Hematopoietic multipotent progenitor cell (in vitro differentiated cells): ENCODE measurements around the gene IL17A. TPM values are rescaled to one million over a fixed set of nuclear protein-coding genes. Genes with fewer than 3 reads are reported as not detected.
"Not testable (repeated sequence)": the region's sequence is repeated elsewhere in the genome, so short reads cannot be mapped to it uniquely, and the experiment has no call there.

Experiments used
- DNase-seq, 3 donors: peaks; one replicate each; pipeline ENCODE4 v3.0.0-alpha.2; 2011 to 2015; ENCODE audit warnings: low read depth in 2 of 3, low spot score in 2 of 3
- total RNA-seq: library from RNA; depleted of rRNA; stranded (reverse); fragments of >200 nt; gene quantifications from one replicate; pipeline ENCODE4 v1.2.3, GENCODE V29; 2012

Gene IL17A
- total RNA-seq, 1 donor = under 0.01 TPM

DNA sequence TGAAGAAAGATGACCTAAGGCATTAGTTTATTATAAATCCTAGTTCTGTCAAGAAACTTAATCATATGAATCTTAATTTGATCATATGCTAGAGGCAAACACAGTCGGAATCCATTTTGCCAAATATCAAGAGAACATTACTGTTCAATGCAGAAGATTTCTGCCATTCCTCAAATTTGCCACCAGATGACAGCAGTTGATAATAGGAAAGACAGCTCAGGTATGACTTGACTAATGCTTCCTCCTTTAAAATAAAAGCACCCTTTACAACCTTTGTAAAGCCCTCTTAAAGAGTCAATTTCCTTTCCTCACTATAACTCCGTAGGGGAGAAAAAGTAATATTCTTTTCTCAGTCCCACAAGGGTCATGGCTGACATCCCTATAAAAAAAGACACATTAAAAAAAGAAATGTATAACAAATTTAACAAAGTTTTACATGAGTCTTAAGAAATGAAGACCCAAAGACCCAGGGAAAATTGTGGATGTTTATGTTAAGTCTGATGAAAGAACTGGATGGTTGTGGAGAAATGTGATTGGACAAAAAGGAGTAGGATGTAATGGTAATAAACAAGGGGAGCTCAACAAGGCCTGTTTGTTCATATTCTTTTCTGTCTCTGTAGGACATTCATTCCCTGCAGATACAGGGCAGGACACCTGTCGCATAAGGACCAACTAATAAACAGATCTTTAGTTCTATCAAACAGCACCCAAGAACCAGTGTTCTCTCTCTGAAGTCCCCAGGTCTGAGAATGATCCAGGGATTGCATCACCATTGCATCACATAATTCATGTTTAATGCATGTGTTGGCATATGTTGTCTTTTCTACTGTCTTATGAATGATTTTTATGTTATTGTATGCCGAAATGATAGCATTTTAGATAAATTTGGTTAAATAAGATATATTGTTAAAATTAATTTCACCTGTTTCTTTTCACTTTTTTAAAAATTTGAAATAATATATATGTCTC is 23.0 kb upstream of the IL17A start:
- DNase-seq = peak in 2 of 3 donors; percentile 48 to 78

DNA sequence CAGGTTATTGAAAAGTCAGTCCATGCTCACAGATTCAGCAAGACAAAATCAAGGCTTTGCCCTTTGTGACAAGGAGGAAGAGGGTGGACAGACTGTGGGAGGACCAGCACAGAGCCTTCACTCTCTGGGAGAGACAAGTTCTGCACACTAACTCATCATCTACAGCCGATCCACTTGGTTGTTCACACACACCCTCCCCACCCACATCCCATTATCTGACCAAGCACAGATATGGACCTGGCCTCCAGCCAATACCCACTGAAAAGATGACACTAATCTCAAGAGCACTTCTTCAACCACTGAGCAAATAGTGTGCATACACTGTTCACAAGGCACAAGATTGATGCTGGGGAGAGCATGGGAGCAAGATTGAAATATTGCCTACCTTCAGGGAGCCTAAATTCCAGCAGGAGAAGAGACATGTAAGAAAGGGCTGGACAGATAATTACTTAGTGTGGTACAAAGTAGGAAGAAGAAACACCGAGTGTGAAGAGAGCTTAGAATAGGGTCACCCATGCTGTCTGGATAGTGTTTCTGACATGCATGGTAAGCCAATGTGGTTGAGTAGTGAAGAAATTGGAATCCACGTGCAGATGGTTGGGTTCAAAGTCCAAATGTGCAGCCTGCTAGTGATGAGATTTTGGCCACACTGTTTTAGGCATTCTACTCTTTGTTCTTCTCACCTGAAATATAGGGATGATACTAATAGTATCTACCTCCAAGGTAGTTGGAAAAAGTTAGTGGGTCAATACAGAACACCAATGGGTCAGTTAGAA is 21.7 kb upstream of the IL17A start:
- peak in 1 of 3 donors; percentile 18 for DNase-seq

DNA sequence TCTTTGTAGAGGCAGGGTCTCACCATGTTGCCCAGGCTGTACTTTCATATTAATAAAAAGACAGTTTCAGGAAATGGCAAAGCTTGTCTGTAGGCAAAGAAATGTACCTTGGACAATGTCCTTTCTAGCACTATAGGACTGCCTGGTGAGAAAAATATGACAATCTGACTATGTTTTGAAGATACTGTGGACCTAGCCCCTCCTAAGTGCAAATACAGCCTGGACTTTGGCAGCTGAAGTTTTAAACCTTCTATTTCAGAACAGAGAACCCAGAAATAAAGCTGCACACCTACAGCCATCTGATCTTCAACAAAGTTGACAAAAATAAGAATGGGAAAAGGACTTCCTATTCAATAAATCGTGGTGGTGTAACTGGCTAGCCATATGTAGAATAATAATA is 18.9 kb upstream of the IL17A start:
- DNase-seq = no peak

DNA sequence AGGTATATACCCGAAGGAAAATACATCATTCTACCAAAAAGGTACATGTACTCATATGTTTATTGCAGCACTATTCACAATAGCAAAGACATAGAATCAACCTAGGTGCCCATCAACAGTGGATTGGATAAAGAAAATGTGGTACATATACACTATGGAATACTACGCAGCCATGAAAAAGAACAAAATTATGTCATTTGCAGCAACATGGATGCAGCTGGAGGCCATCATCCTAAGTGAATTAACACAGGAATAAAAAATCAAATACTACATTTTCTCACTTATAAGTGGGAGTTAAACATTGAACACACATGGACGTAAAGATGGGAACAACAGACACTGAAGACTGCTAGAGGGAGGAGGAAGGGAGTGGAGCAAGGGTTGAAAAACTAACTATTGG is 17.8 kb upstream of the IL17A start:
- not testable (repeated sequence) for DNase-seq

DNA sequence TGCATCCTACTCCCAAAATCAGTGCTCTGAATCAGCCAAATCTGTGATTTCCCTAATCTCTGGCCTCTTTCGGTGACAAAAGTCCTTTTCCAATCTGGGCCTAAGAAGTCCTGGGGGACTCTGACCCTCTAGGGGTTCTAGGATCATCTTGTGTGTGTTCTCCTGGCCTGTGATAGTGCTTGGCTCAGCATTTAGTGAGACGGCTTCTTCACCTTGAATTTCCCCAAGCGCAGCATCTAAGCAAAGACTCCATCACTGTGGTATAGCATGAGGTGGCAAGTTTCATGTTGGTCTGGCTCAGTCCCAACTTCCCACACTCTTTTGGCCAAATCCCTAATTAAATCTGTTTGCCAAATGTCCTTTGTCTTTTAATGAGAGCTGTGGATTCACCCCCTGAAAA is 12.1 kb upstream of the IL17A start:
- no peak for DNase-seq

DNA sequence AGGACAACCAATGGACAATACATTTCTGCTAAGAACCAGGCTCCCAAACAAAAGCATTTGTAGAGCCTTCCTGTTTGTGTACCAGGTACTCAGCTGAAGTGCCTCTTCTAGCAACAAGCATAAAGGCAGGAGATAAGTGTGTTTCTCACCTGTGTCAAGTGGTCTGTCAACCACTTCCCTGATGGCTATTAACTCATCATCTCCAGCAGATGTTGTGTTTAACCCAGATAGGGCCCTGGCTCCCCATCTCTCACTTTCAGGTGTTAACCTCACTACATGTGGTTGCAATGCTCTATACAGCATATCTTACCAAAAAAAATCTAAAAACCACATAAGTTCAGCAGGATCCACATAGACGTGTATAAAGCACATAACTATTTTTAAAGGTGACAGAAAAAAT is 9.6 kb upstream of the IL17A start:
- DNase-seq = no peak

DNA sequence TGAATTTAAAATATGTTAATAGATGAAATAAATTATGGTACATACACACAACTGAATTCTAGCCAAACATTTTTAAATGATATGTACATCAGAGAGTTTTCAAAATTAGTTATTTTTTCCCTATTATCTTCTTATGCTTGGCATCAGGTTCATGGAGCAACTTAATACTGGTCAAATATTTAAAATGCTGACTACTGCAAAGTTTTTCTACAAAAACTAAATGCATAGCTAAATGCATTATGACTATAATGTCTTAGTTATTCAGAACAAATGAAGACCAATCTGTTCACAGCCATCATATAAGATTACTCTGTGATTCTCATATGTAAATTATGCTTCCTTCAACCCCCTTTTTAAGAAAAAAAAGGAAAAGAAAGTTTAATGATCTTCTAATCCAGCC is 8.2 kb upstream of the IL17A start:
- DNase-seq = no peak

DNA sequence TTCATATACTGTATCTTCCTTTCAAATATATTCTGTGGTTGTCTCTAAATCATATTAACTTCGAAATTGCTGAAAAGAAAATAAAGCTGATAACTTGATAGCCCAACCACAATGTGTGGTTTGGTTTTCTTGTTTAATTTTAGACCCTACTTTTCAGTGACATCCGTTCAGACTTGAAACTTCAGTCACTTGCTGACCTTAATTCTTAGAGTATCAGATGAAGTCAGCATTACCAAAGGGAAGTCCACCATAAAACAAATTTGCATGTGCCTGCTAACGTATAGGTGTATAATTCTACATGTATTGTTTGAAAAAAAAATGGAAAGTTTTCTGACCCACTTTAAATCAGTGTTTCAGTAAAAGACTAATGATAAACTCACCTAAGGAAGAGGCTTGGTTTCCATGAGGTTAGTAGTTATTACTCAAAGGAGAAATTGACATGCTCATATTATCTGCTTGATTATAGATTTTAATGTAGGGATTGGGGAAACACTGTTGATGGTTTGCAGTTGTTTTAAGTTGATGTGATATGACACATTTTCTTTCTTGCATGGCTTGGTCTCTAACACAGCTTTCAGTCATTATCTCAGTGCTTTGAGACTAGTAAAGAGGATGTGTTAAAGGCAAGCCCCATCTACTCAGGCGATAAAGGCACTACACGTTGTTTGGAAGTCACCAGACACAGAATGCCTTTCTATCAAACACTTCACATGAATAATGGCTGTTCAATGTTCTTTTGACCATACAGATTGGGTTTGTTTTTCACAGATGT is 5.2 kb upstream of the IL17A start:
- peak in 1 of 3 donors; percentile 38 for DNase-seq

DNA sequence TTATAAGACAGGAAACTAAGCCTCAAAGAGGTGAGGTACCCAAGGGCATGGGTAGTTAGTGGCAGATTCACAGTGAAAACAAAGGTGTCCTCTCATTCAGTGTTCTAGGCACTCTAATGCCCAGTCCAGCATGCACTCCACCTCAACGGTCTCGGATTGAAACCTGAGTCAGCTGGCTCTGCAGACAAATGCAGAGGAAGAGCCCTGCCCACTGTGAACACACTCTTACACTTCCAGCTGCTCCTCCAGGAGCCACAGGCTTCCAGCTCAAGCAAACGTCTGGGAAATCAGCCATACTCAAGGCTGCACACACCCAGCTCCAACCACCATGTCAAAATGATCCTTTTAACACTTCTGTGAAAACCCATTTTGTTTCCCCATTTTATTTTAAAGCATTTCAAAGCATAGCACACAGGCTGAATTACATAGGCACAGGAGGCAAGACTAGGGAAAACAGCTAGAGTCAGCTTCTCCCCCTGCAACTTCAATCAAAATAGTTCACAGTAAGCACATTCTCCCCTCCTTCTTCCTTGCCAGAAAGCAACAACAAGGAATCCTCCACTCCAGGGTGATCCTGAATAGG is 3.0 kb upstream of the IL17A start:
- DNase-seq = no peak

DNA sequence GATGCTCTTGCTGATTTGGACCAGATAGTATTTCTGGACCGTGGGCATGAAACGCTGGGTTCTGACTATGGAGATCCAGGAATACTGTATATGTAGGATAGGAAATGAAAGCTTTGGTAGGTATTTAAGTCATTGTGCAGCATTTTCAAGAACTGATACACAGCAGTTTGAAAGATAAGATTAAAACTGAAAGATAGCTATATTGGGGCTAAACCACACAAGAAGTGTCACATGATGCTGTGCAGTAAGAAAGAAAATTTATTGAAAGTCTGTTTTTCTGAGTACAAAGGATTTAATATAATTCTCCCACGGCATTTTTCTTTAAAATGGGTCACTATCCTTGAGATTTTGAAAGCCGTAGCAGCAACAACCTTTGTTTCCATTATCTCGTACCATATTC is 305 bp downstream of the IL17A start:
- DNase-seq = no peak

DNA sequence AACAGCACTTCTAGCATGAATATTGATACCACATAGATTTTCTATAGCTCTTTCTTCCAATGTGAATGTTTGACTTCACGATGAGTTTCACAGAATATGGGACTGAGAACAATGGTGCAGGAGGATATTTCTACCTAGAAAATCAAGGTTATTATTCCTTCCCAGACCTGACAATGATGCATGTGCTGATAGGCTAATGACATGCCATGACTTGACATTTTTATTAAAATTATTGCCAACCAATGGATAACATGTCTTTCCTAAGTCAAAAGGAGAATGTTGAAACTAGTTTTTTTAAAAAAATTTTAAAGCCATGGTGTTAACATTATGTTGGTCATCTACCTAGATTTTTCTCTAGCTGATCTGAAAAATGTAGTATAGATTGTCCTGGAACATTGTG is 923 bp downstream of the IL17A start:
- no peak for DNase-seq

DNA sequence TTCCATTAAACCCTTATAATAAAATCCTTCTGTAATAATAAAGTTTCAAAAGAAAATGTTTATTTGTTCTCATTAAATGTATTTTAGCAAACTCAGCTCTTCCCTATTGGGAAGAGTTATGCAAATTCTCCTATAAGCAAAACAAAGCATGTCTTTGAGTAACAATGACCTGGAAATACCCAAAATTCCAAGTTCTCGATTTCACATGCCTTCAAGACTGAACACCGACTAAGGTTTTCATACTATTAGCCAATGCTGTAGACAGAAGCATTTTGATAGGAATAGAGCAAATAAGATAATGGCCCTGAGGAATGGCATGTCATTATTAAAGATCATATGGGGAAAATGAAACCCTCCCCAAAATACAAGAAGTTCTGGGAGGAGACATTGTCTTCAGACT is 3.8 kb downstream of the IL17A start:
- DNase-seq = no peak

DNA sequence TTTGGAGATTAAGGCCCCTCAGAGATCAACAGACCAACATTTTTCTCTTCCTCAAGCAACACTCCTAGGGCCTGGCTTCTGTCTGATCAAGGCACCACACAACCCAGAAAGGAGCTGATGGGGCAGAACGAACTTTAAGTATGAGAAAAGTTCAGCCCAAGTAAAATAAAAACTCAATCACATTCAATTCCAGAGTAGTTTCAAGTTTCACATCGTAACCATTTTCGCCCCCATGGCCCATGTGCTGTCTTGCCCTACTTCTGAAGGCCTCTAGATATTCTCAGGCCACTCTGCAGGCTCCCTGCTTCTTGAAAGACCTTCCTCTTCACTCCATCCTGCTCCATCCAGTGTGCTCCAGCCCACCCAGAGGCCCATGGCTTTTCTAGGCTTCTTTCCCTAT is 4.2 kb downstream of the IL17A start:
- DNase-seq = no peak

DNA sequence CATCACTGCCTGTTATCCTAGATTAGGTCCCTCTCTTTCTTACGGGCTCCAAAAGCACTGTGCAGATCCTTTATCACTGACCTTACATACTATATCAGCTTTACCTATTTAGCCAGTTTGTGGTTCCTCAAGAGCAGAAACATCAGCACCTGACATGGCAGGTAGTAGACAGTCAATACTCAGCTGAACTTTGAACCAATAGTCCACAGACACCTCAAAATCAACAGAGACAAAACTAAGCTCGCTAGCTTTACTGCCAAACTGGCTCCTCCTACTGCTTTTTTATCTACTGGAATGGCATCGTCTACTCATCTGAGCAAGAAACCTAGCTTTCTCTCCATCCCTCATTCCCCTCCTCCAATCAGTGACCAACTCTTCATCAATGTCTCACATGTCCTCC is 5.6 kb downstream of the IL17A start:
- DNase-seq = no peak

DNA sequence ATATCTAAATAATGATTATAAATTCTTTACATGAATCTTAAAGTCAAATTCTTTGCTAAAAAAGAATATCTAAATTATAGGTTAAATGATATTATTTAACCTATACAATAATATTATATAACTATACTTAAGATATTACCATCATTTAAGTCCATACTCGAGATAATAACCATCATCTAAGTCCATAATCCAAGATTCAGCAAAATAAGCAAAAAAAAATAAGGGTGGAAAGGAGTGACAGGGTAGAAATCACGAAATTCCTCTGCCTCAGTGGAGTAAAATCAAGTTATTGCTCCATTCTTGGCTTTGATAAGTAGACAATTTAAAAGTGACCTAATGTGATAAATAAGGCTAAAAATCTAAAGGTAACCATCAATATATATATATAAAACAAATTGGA is 9.7 kb downstream of the IL17A start:
- DNase-seq = no peak

DNA sequence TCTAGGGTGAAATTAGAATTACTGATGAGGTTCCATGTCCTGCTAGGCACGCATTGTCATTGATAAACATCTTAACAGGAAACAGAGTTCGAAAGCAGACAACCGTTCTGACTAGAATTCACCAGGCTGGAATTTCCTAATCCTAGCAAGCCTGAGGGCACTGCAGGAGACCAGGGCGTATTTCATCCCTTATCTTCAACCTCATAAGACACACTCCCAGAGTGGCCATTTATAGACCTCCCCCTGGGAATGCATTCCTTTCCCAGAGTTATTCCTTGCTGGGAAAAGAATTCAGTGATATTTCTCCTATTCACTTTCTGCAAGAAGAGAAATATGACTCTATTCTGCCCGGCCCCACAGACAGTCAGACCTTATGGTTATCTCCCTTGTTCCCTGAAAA is 13.9 kb downstream of the IL17A start:
- not testable (repeated sequence) for DNase-seq

DNA sequence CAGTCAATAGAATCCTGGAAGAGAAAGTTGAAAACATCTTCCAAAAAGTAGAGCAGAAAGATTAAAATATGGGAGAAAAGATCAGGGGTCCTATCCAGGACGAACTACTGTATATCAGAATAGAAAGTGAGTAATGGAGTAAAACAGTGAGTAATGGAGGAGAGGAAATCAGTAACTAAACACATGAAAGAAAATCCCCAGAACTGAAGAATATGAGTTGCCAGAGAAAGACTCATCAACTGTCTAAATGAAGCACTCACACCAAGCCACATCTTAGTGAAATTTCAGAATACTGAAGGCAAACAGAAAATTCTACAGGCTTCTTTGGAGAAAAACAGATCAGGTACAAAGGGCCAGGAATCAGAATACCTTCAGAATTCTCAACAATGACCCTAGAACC is 14.9 kb downstream of the IL17A start:
- DNase-seq = no peak

DNA sequence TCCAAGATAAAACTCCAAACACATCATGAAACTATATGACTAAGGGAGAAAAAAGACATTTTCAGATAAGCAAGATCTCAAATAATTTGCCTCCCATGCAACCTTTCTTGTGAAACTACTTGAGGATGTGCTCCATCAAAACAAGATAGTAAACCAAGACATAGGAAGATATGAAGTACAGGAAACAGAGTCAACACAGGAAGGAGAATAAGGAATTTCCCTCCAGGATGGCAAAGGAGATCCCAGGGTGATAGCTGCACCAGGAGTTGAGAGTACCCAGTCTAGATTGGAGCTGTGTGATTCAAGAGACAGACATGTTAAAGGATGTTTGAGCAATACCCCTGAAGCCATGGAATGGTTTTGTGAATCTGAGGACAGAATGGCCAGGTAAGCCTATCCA is 15.3 kb downstream of the IL17A start:
- no peak for DNase-seq

DNA sequence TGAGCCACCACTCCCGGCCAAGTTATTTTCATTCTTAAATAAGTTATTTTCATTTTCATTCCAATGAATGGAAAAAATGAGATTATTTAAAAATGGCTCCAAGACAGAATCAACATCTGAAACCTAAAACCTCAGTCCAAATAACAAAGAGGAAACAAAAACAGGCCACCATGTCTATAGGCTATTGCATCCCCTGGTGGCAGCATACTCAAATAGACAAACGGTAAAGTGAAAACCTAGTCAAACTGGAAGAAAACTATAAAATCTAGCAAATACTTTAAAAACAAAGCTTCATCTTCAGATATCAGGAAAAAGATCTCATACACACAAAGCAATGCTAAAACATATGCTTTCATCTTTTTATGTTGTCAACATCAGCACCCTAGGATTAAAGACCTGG is 20.9 kb downstream of the IL17A start:
- DNase-seq = no peak

DNA sequence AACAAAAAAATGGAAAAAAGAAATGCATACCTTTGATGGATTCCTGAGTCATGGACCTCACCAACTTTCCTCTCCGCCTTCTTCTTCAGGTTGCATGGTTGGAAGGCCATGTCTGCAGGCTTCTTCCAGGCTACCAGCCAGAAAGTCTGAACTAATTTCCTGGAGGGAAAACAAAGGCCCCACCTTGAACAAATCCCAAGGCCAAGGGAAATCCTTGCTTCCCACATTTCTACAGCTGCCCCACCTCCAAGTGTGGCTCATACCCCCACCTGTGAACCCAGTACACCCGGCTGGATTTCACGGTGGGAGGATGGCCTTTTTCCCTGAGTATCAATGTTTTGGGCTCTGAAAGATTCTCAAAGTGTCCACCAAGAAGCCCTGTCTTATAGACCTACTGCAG is 22.4 kb downstream of the IL17A start:
- no peak for DNase-seq

DNA sequence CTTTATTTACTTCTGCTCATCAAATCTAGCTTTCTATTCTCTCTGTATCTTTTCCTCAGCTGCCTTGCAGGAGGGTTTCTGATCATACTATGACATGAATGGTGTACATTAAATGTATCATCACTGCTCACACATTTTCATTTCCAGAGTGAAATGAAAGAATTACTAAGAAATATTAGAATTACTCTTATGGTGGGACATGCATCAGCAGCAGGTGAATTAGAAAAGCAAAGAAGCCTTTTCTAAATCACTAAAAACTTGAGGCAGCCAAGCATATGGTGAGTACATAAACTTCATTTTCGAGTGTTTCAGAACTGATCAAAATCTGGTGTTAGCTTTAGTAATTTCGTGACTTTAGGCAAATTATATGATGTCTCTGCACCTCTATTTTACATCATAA is 23.6 kb downstream of the IL17A start:
- DNase-seq = no peak
